ENCODE results near the gene YARS1. TPM values are rescaled to one million over a fixed set of nuclear protein-coding genes. Genes with fewer than 3 reads are reported as not detected.

The YARS1 gene
- total RNA-seq, 1 experiment from 2014 or later: 120 TPM

- Histone ChIP-seq H3K27me3 (ENCODE audit: control insufficient read depth, insufficient read depth, low read length) (no peaks in the 10 kb centered on the region), H3K4me3 (ENCODE audit: low read depth in 2 of 2, low read length in 2 of 2) (no peak overlapping the region), H3K36me3 (ENCODE audit: control insufficient read depth, insufficient read depth, low read length) (no peaks in the 10 kb centered on the region), H3K27ac (ENCODE audit: low read length) (no peak overlapping the region), H3K4me1 (ENCODE audit: control insufficient read depth, insufficient read depth, low read length) (no peaks in the 10 kb centered on the region), H3K9me3 (ENCODE audit: control insufficient read depth, insufficient read depth, low read depth, low read length) (no peaks in the 10 kb centered on the region)
- BruUV-seq (replicated peaks): no TSS peak
- in situ Hi-C loops (cut with HindIII; ENCODE audit: low pct_unique_long_range_greater_than_20kb, low sequenced_read_pairs) (no loop called here), intact Hi-C loops (cut with micrococcal nuclease; ENCODE audit: unreplicated experiment) (no loop called here)
- no peak for ATAC-seq
- ChIA-PET POLR2A (no interaction called here), CTCF (interaction anchor here (0.6 kb wide), 2 partner anchors 20 to 515 kb away, joined by 5 to 14 read pairs; no protein-coding TSS in a partner anchor)
- no peak for DNase-seq (ENCODE audit: low read depth, low spot score)
- TF ChIP-seq REST (IDR thresholded peaks at IDR 0.05; ENCODE audit: insufficient read depth in 1 of 2, low read depth in 2 of 2, low read length in 1 of 2) (no peak), POLR2AphosphoS5 (IDR thresholded peaks at IDR 0.05; ENCODE audit: low read depth, low read length) (no peak), TCF7L2 (IDR thresholded peaks at IDR 0.05; ENCODE audit: low read depth, low read length) (no peak), SIN3A (IDR thresholded peaks at IDR 0.05; ENCODE audit: borderline replicate concordance, insufficient read depth, low read depth, low read length) (no peak)
- TF ChIP-seq, protein P1, sequence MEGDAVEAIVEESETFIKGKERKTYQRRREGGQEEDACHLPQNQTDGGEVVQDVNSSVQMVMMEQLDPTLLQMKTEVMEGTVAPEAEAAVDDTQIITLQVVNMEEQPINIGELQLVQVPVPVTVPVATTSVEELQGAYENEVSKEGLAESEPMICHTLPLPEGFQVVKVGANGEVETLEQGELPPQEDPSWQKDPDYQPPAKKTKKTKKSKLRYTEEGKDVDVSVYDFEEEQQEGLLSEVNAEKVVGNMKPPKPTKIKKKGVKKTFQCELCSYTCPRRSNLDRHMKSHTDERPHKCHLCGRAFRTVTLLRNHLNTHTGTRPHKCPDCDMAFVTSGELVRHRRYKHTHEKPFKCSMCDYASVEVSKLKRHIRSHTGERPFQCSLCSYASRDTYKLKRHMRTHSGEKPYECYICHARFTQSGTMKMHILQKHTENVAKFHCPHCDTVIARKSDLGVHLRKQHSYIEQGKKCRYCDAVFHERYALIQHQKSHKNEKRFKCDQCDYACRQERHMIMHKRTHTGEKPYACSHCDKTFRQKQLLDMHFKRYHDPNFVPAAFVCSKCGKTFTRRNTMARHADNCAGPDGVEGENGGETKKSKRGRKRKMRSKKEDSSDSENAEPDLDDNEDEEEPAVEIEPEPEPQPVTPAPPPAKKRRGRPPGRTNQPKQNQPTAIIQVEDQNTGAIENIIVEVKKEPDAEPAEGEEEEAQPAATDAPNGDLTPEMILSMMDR (IDR thresholded peaks at IDR 0.05): no peak
These were observed 67.4 kb downstream of the YARS1 start for GRCh38 chr1:32749771-32750170.

- Histone ChIP-seq H3K4me1 (ENCODE audit: control insufficient read depth, insufficient read depth, low read length) (no peaks in the 10 kb centered on the region), H3K36me3 (ENCODE audit: control insufficient read depth, insufficient read depth, low read length) (no peaks in the 10 kb centered on the region), H3K27me3 (ENCODE audit: control insufficient read depth, insufficient read depth, low read length) (no peaks in the 10 kb centered on the region), H3K9me3 (ENCODE audit: control insufficient read depth, insufficient read depth, low read depth, low read length) (no peaks in the 10 kb centered on the region), H3K4me3 (ENCODE audit: low read depth in 2 of 2, low read length in 2 of 2) (no peak overlapping the region), H3K27ac (ENCODE audit: low read length) (no peak overlapping the region)
- POLR2A ChIA-PET: no interaction called here
- in situ Hi-C loops (cut with HindIII; ENCODE audit: low pct_unique_long_range_greater_than_20kb, low sequenced_read_pairs): no loop called here
- no TSS peak for BruUV-seq (replicated peaks)
- no peak for ATAC-seq
- no peak for DNase-seq (ENCODE audit: low read depth, low spot score)
- no peak for TF ChIP-seq TCF7L2 (IDR thresholded peaks at IDR 0.05; ENCODE audit: low read depth, low read length)
- TF ChIP-seq POLR2AphosphoS5 (IDR thresholded peaks at IDR 0.05; ENCODE audit: low read depth, low read length): no peak
- no peak for TF ChIP-seq SIN3A (IDR thresholded peaks at IDR 0.05; ENCODE audit: borderline replicate concordance, insufficient read depth, low read depth, low read length)
- TF ChIP-seq, protein P1 (IDR thresholded peaks at IDR 0.05): no peak
- no peak for TF ChIP-seq REST (IDR thresholded peaks at IDR 0.05; ENCODE audit: insufficient read depth in 1 of 2, low read depth in 2 of 2, low read length in 1 of 2)
- intact Hi-C loops (cut with micrococcal nuclease; ENCODE audit: unreplicated experiment): no loop called here
- CTCF ChIA-PET: interaction anchor here (0.6 kb wide), 2 partner anchors 20 to 516 kb away, joined by 5 to 14 read pairs; no protein-coding TSS in a partner anchor
These were observed 67.8 kb downstream of the YARS1 start for GRCh38 chr1:32749332-32749731.
